ENCODE results near the gene VTI1A. TPM values are rescaled to one million over a fixed set of nuclear protein-coding genes. Genes with fewer than 3 reads are reported as not detected.

The VTI1A gene
- total and polyA plus RNA-seq, 7 donors = 9.9 to 31.5 (median 20.1) TPM

DNA sequence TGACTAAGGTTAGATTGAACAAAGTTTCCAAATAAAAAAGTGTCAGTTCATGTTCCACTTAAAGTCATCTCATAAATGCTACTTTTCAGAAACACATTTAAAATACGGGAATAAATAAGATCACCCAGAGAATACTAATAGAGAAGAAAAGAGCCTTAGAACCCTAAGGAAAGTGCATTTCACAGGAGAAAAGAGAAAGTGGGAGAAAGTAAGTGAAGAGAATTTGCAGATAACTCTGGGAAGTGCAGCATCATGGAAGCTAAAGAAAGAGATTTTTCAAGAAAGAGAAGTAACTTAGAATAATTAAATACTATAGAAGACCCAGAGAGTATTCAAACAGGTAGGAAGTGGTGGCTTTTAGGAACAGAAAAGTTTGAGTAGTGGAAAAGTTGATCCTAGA is 132.6 kb downstream of the VTI1A start:
- Histone ChIP-seq H3K27me3 (ENCODE audit: insufficient read depth in 3 of 3, low read length in 2 of 3) (no peaks in the 10 kb centered on the region), H3K9me3 (no peaks in the 10 kb centered on the region), H3K27ac (no peak overlapping the region), H3K4me1 (no peaks in the 10 kb centered on the region), H3K4me3 (no peak overlapping the region), H3K36me3 (ENCODE audit: insufficient read depth in 1 of 2, low read depth in 1 of 2) (no peaks in the 10 kb centered on the region)
- intact Hi-C loops (cut with DNase I) = no loop called here
- 96 to 98% (median 96%) methylated on average over 1 of the region's 1 CpG for WGBS, 3 donors
- no peak for ATAC-seq
- no peak for DNase-seq
- TF ChIP-seq, protein P1, sequence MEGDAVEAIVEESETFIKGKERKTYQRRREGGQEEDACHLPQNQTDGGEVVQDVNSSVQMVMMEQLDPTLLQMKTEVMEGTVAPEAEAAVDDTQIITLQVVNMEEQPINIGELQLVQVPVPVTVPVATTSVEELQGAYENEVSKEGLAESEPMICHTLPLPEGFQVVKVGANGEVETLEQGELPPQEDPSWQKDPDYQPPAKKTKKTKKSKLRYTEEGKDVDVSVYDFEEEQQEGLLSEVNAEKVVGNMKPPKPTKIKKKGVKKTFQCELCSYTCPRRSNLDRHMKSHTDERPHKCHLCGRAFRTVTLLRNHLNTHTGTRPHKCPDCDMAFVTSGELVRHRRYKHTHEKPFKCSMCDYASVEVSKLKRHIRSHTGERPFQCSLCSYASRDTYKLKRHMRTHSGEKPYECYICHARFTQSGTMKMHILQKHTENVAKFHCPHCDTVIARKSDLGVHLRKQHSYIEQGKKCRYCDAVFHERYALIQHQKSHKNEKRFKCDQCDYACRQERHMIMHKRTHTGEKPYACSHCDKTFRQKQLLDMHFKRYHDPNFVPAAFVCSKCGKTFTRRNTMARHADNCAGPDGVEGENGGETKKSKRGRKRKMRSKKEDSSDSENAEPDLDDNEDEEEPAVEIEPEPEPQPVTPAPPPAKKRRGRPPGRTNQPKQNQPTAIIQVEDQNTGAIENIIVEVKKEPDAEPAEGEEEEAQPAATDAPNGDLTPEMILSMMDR (IDR thresholded peaks at IDR 0.05) = no peak

DNA sequence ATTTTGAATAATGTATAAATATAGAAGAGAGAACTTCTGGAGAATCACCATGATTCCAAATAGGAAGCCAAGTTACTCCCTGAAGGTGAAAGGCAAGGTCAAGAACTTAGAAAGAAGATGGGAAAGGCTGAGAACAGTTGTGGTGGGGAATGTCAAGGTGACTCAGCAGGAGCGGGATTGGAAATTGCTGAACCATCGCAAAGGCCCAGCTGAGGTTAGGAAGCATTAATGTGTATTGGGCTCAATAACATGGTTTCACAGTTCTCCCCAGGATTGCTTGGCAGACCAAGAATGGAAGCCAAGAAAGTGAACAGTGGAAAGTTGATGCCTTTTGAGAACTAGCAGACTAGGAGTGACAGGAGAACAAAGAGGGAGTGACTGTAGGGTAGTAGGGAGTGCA is 133.3 kb downstream of the VTI1A start:
- ATAC-seq = no peak
- Histone ChIP-seq H3K4me3 (no peak overlapping the region), H3K9me3 (no peaks in the 10 kb centered on the region), H3K36me3 (ENCODE audit: insufficient read depth in 1 of 2, low read depth in 1 of 2) (no peaks in the 10 kb centered on the region), H3K4me1 (no peaks in the 10 kb centered on the region), H3K27ac (no peak overlapping the region), H3K27me3 (ENCODE audit: insufficient read depth in 3 of 3, low read length in 2 of 3) (no peaks in the 10 kb centered on the region)
- intact Hi-C loops (cut with DNase I) = no loop called here
- 94 to 99% (median 98%) methylated on average over 2 of the region's 2 CpGs for WGBS, 3 donors
- TF ChIP-seq, protein P1 (IDR thresholded peaks at IDR 0.05) = no peak
- DNase-seq = no peak

DNA sequence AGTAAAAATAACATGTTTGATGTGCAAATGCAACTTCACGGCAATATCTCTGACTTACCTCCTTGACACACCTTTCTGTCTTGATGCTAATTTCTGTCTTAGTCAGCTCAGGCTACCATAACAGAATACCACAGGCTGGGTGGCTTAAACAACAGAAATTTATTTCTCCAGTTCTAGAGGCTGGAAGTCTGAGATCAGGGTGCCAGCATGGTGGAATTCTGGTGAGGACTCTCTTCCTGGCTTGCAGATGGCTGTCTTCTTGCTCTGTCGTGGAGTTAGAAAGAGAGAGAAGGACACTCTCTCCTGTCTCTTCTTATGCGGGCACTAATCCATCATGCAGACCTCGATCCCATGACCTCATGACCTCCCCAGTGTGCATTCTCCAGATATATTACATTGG is 134.9 kb downstream of the VTI1A start:
- DNase-seq = no peak
- no peak for ATAC-seq
- H3K9me3 ChIP-seq = no peaks in the 10 kb centered on the region
- TF ChIP-seq, protein P1 (IDR thresholded peaks at IDR 0.05) = no peak
- 72 to 79% (median 74%) methylated on average over 4 of the region's 4 CpGs for WGBS, 3 donors
- intact Hi-C loops (cut with DNase I) = no loop called here
- no peaks in the 10 kb centered on the region for H3K4me1 ChIP-seq
- no peaks in the 10 kb centered on the region for H3K27me3 ChIP-seq (ENCODE audit: insufficient read depth in 3 of 3, low read length in 2 of 3)
- no peak overlapping the region for H3K4me3 ChIP-seq
- H3K36me3 ChIP-seq (ENCODE audit: insufficient read depth in 1 of 2, low read depth in 1 of 2) = no peaks in the 10 kb centered on the region
- no peak overlapping the region for H3K27ac ChIP-seq

DNA sequence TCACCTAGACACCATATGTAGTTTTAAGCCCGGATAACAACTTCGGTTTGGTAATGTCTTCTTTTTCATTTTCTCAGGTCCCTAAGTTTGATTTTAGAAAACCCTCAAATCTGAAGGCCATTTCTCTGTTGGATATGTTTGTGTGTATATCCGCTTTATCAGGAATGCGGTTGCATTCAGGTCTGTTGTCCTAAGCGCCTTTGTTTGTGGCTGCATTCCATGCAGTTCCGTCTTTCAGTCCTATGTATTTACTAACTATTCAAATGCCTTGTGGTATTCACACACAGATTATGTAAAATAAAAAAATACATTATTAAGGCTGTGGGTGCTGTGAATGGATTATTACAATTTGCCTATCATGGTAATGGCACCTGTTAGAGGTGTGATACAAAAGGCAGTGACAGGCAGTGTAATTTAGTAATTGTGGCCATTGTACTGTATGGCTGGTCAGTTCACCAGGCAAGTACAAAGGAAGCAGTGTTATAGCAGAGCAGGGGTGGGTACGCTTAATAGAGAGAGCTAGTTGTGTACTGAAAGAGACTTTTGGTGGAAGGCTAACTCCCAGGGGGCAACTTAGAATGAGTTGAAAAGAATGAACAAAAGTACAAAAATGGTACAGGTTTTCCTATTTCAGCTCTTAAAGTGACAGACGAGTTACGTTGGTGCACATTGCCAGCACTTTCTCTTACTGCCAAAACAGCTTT is 136.4 kb downstream of the VTI1A start:
- no peak for ATAC-seq
- DNase-seq = no peak
- TF ChIP-seq, protein P1 (IDR thresholded peaks at IDR 0.05) = no peak
- Histone ChIP-seq H3K27me3 (ENCODE audit: insufficient read depth in 3 of 3, low read length in 2 of 3) (no peaks in the 10 kb centered on the region), H3K27ac (no peak overlapping the region), H3K4me1 (no peaks in the 10 kb centered on the region), H3K9me3 (no peaks in the 10 kb centered on the region), H3K4me3 (no peak overlapping the region), H3K36me3 (ENCODE audit: insufficient read depth in 1 of 2, low read depth in 1 of 2) (no peaks in the 10 kb centered on the region)
- intact Hi-C loops (cut with DNase I) = no loop called here
- WGBS, 3 donors = 92 to 94% (median 94%) methylated on average over 9 of the region's 9 CpGs

DNA sequence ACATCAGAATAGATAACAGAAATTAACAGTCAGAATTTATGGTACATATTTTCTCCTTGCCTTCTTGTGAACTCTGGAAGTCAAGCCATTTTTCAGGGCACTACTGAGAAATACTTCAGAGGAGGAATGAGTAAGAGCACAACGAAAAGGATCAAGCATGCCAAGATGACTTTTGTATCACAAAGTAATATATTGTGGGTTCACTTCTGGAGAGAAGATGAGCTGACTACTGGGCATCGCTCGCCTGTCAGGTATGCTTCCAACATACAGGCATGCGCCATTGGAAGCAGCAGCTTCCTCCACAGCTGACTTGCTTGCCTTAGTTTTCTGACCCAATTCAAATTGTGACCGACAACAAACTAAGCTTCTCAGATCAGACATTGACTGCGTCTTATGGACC is 137.3 kb downstream of the VTI1A start:
- intact Hi-C loops (cut with DNase I) = no loop called here
- no peak overlapping the region for H3K4me3 ChIP-seq
- H3K4me1 ChIP-seq = no peaks in the 10 kb centered on the region
- no peaks in the 10 kb centered on the region for H3K27me3 ChIP-seq (ENCODE audit: insufficient read depth in 3 of 3, low read length in 2 of 3)
- TF ChIP-seq, protein P1 (IDR thresholded peaks at IDR 0.05) = no peak
- no peak for ATAC-seq
- H3K9me3 ChIP-seq = no peaks in the 10 kb centered on the region
- 92 to 96% (median 95%) methylated on average over 6 of the region's 6 CpGs for WGBS, 3 donors
- no peak overlapping the region for H3K27ac ChIP-seq
- DNase-seq = no peak
- no peaks in the 10 kb centered on the region for H3K36me3 ChIP-seq (ENCODE audit: insufficient read depth in 1 of 2, low read depth in 1 of 2)
